ENCODE results near the gene INPP4B. TPM values are rescaled to one million over a fixed set of nuclear protein-coding genes. Genes with fewer than 3 reads are reported as not detected.

INPP4B gene
- total RNA-seq, 2 experiments from 2014 or later: 42.9 to 44.0 TPM

DNA sequence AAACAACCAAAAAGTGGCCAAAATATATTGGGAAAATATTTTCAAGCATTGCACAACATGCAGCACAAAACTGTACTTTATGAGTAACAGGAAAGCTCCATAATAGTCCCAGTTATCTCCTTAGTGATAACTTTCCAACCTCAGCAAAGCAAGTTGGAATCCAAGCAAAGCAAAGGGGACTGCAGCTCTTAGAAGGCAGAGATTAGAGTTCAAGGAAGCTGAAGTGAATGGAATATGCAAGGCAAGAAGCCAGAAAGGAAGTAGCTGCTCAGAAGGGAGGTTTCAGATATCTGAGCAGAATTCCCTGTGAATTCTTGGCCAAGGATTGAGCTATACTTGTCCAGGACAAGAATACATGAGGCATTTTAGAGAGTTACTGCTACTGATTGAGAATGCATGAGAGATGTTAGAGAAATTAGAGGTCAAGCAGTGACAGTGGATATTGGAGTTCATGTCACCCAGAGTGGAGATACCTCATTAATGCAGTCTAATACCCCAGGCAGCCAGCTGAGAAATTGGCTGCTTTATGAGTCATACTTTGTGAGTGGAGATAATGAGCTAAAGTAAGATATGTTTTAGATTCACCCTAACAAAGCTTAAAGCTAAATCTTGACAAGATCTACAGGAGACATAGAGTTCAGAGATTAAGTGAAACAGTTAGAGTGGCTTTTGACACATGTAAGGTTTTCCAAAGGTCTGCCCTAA lies 102.8 kb downstream of the INPP4B start:
- ChIA-PET CTCF (no interaction called here), POLR2A (no interaction called here)

DNA sequence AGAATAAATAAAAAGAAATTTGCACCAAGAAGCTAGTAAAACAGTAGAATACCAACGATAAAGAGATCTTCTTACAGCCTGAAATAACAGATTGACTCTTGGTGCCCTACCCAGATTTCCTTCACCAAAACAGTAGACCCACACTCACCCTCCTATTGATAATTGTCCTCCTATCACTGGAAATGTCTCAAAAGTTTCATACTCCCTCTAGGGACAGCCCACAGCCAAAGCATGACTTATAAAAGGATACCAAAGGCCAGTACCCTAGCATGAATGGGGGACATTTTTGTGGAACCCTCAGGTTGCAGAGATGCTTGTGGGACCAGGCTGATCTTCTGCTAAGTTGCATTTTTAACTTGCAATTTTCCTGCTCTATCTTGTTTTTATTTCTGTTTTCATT lies 104.1 kb downstream of the INPP4B start:
- CTCF ChIA-PET: no interaction called here
- POLR2A ChIA-PET: no interaction called here

DNA sequence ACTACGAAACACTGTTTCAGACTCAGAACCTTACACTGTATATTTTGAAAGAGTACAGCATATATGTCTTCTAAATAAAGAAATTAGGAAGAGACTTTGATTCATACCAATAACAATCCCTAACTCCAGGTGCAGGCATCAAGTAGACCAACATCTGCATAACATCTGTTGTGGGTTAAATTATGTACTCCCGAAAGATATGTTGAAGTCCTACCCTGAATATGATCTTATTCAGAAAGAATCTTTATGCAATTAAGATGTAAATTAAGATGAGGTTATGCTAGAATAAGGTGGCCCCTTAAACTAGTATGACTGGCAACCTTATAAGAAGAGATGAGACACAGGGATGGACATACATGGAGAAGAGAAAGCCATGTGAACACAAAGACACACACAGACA lies 117.9 kb downstream of the INPP4B start:
- ChIA-PET CTCF (no interaction called here), POLR2A (no interaction called here)

GRCh38 chr4:142727149-142727548 lies 119.0 kb downstream of the INPP4B start:
- ChIA-PET CTCF (no interaction called here), POLR2A (no interaction called here)

DNA sequence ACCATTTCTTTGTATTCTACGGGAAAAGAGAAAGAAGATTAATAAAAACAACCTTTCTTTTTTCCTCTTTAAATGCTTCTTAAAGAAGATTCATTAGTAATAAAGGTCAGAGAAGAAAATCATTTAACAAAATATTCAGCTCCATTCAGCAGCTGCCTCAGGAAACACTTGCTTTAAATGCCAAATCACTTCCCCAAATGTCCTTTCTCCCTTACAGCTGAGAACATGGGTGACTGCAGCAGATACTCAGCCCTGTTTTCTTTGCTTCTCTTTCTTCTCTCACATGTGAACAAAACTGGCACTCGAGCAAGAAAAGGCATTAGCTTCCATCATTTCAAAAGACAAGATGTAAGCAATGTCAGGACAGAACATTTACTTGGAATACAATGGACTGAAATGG lies 120.2 kb downstream of the INPP4B start:
- CTCF ChIA-PET: no interaction called here
- POLR2A ChIA-PET: no interaction called here

DNA sequence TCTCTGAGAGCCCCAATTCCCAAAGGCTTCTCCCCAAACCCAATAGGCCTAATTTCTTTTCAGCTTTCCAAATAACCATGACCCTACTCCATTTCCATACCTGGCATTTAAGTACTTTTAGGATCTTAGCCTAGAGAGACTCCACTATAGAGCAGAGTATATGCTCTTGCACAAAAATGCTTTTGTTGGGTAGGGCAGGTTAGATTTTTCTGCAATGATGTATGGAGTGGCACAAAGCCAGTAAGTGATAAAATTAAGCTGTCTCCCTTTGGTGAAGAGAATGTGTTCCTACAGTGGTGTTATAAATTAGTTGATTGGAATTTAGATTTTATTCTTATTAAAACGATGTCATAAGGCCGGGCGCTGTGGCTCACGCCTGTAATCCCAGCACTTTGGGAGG lies 124.9 kb downstream of the INPP4B start:
- ChIA-PET POLR2A (no interaction called here), CTCF (no interaction called here)

DNA sequence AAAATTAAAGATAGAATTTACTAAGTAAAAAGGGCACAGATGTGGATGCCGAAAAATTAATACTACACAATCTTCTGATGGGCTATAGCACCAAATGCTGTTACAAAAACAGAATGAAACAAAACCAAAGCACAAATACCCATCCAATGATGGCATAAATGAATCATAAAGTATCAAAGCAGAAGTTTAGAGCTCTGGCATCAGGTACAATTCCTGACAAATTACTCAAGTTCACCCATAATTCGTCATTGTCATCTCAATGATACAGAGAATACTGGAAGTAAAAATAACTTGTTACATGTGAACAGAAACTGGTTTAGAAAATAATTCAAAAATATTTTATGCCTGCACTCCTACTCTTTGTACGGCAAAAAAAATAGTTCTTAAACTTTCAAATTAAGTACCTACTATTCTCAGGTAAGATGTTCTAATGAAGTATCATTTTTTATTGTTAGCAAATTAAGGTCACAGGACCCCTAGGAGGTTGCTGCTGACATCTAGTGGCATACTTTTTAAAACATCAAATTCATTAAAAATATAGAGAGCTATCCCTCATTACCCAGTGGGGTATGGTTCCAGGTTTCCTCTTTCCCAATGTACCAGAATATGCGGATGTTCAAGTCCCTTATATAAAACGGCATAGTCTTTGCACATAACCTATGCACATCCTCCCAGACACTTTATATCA lies 126.1 kb downstream of the INPP4B start:
- POLR2A ChIA-PET: no interaction called here
- CTCF ChIA-PET: interaction anchor here (0.7 to 0.8 kb wide), 2 partner anchors 14 to 433 kb away, joined by 3 read pairs; no protein-coding TSS in a partner anchor

- CTCF ChIA-PET: no interaction called here
- POLR2A ChIA-PET: no interaction called here
These were observed 127.1 kb downstream of the INPP4B start for GRCh38 chr4:142718981-142719380.

GRCh38 chr4:142715727-142716126 lies 130.4 kb downstream of the INPP4B start:
- ChIA-PET POLR2A (no interaction called here), CTCF (interaction anchor here (1.2 kb wide), 1 partner anchor 17 kb away, joined by 4 read pairs; no protein-coding TSS in a partner anchor)

DNA sequence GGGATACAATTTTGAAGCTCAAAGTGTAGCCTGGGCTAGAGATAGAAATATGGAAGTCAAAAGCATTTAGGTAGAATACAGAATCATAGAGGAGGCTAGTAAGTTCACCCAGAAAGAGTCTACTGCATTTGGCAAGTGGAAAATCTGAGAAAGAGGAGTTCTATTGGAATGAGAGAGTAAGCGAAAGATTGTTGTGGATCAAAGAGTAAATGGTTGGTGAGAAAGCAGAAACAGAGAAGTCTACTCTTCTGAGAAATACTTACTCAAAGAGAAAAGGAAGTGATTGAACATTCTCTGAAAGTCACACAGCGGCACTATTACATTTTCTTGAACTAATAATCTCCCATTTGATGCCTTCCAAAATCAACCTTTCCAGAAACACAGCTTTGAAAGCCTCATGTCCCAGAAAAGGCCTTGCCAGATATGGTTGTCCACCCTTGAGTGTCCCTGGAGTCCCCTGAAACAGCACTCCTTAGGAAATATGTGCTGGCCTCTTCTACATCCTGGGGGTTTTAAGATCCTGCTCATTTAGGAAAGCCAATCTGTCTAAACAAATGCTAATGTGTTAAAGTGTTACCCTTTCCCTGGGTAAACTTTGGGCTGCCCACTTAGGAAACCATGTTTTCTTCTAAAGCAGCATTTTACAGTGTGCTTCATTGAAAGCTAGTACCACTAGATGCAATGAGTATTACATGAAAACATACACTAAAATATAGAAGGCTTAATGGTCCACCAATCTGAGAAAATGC lies 132.6 kb downstream of the INPP4B start:
- ChIA-PET CTCF (no interaction called here), POLR2A (no interaction called here)

DNA sequence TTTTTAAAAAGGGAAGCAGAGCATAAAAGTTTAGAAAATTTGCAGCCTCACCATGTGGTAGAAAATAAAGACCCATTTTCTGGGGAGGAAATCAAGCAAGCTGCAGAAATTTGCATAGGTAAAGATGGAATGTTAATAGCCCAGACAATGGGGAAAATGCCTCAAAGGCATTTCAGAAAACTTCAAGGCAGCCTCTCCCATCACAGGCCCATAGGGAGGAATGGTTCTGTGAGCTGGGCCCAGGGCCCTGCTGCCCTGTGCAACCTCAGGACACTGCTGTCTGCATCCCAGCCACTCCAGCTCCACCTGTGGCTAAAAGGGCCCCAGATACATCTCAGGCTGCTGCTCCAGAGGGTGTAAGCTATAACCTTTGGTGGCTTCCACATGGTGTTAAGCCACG lies 137.9 kb downstream of the INPP4B start:
- ChIA-PET CTCF (no interaction called here), POLR2A (no interaction called here)

GRCh38 chr4:142707401-142707800 lies 138.7 kb downstream of the INPP4B start:
- POLR2A ChIA-PET: no interaction called here
- CTCF ChIA-PET: no interaction called here

GRCh38 chr4:142706381-142706780 lies 139.7 kb downstream of the INPP4B start:
- POLR2A ChIA-PET: no interaction called here
- CTCF ChIA-PET: no interaction called here

DNA sequence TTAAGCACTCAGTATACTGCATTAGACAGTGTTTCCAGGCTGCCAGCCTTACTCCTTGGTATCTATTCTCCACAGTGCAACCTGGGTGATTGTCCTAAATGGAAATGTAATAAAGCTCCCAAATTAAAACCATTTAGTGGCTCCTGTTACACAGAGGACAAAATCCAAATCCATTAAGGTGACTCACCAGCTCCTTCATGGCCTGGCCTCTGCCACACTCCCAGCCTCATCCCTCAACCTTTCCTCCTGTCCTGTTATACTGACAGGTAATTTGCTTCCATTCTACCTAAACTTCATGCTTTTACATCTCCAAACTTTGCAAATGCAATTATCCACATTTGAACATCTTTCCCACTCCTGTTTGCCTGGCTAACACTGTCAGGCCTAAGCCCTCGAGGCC lies 140.3 kb downstream of the INPP4B start:
- CTCF ChIA-PET: interaction anchor here (0.7 kb wide), 2 partner anchors 12 to 14 kb away, joined by 3 read pairs; no protein-coding TSS in a partner anchor
- POLR2A ChIA-PET: no interaction called here

DNA sequence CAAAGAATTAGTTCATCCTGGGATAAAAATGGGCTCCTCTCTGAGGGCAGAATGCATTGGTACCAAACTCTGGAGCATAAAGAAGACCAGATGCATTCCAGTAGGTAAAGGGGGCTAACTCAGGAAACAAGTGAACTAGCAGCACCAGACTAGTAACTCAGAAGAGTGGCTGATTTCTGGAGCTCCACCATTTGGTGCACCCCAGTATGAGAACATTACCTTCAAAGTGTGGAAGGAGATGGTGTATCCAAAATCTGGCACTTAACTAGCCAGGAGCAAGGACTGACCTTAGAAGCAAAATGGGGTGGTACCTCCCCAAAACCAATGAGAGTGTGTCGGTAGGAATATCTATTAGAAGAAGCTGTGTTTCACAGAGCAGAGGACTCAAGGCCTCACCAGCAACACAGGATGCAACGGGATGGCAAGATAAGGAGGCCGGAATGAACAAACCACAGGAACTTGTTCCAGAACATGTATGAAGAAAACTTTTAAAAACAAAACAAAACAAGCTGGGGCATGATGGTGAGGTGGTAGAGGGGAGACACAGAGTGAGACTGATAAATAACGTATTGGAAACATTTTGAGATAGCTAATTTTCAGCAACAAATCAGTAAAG lies 142.3 kb downstream of the INPP4B start:
- CTCF ChIA-PET: no interaction called here
- POLR2A ChIA-PET: interaction anchor here (0.6 kb wide), 1 partner anchor 305 kb away, joined by 8 read pairs; no protein-coding TSS in a partner anchor

DNA sequence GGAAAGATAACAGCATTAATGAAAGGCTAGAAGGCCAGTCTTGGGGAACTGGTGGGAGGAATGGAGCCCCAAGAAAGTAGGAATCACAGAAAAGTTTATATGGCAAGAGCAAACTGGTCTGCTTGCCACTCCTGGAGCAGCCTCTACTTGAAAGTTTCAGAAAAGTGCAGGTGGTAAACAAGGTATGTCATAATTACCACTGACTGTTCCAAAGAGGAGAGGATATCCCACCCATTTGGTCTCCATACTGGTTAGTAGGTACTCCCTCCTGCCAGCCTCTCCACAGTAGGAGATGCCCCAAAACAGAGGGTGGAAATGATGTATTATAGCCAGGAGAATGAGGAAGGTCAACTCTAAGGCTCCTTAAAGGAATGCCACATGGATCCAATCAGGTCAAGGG lies 145.1 kb downstream of the INPP4B start:
- ChIA-PET POLR2A (no interaction called here), CTCF (no interaction called here)

DNA sequence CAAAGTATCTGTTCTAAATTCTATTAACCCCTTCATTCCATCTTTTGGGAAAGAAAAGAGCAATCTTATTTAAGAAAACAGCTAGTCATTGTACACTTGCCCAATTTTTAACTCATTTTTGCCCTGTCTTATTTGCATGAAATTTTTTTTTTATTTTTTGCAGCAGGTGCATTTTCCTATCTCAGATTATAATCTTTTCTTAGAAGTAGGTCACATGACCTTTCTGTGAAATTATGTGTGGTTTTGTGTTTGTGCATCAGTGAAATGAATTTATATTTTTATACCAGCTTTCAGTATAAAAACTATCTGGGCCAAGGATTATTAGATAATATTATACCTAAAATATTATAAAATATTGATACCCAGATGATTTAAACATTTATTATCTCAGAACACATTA lies 145.6 kb downstream of the INPP4B start:
- CTCF ChIA-PET: no interaction called here

GRCh38 chr4:142698552-142698951 lies 147.5 kb downstream of the INPP4B start:
- POLR2A ChIA-PET: no interaction called here
- CTCF ChIA-PET: interaction anchor here (0.8 kb wide), 1 partner anchor 17 kb away, joined by 4 read pairs; no protein-coding TSS in a partner anchor

More for the DNA sequence above, 145.6 kb downstream of the INPP4B start:
- POLR2A ChIA-PET: no interaction called here

GRCh38 chr4:142697928-142698327 lies 148.2 kb downstream of the INPP4B start:
- POLR2A ChIA-PET: no interaction called here
- CTCF ChIA-PET: no interaction called here

GRCh38 chr4:142697320-142697719 lies 148.8 kb downstream of the INPP4B start:
- ChIA-PET POLR2A (no interaction called here), CTCF (no interaction called here)

Data from activated CD8-positive, alpha-beta memory T cell treated with anti-CD3 and anti-CD28 coated beads for 36 hours (primary cell).